RPMI8226 (cell line): ENCODE measurements around the gene COL27A1.

ENCODE experiments used
- DNase-seq: peaks from one replicate; pipeline ENCODE4 v3.0.0-alpha.2; 2015

The COL27A1 gene

GRCh38 chr9:114207845-114208244, 52.5 kb downstream of the COL27A1 start:
- no peak for DNase-seq

GRCh38 chr9:114209151-114209550, 53.8 kb downstream of the COL27A1 start:
- DNase-seq: no peak

GRCh38 chr9:114210136-114210535, 54.8 kb downstream of the COL27A1 start:
- no peak for DNase-seq

- no peak for DNase-seq
Observed at GRCh38 chr9:114210691-114211276, 55.4 kb downstream of the COL27A1 start.

GRCh38 chr9:114212826-114213225, 57.5 kb downstream of the COL27A1 start:
- DNase-seq: no peak

- no peak for DNase-seq
Observed at GRCh38 chr9:114213566-114213965, 58.2 kb downstream of the COL27A1 start.

GRCh38 chr9:114214181-114214580, 58.8 kb downstream of the COL27A1 start:
- DNase-seq: no peak

- no peak for DNase-seq
Observed at GRCh38 chr9:114214686-114215414, 59.5 kb downstream of the COL27A1 start.

DNA sequence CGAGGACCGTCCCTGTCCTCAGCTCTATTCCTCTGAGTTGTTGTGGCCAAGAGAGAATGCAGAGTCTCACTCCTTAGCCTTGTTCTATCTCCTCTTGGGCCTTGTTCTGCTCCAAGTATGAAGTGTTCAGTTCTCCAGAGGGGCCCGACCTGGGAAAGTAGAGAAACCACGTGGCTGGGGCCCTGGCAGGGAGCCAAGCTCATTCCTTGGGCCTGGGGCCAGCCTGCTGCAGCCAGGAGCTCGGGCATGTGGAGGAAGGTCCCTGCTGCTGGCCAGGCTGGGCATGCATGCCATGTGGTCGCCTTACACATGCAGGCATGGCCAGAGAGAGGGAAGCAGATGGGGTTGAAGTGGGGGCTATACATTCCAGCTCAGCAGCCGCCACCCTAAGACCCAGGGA, 60.7 kb downstream of the COL27A1 start:
- no peak for DNase-seq

DNA sequence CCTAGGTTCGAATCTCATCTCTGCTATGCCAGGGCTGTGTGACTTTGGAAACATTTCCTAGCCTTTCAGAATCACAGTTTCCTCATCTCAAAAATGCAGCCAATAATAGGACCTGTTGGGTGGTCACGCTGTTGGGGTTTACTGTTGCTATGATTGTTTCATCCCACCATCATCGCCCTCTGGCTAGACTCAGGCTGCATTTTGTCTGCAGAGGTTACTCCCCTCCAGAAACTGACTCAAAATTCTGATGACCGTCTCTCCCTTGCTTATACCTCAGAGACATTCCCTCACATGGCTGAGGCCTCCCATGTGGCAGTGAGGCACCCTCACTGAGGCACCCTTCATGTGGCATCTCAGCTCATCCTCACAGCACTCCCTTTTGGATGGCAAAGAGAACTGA, 61.6 kb downstream of the COL27A1 start:
- DNase-seq: no peak

GRCh38 chr9:114218264-114219120, 63.2 kb downstream of the COL27A1 start:
- DNase-seq: no peak

DNA sequence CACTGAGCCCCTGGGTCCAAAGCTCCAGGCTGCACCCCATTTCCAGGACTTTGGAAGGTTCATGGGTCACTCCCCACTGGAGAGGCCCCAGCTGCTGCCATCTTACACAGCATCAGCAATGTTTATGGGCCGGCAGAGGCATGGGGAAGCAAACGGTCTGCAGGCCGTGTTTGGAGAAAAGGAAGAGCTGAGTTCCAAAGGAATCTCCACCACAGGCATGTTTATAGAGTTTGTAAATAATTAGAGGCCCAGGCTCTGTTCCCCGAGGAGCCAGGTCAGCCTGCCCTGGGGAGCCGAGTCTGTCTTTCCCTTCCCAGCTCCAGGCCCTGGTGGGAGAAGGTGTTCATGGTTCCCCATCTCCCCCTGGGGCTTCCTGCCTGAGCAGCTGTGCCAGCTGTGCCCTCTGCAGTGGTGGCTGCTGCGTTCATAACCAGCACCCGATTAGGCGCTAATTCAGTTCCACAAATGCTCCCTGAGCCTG, 64.8 kb downstream of the COL27A1 start:
- no peak for DNase-seq

DNA sequence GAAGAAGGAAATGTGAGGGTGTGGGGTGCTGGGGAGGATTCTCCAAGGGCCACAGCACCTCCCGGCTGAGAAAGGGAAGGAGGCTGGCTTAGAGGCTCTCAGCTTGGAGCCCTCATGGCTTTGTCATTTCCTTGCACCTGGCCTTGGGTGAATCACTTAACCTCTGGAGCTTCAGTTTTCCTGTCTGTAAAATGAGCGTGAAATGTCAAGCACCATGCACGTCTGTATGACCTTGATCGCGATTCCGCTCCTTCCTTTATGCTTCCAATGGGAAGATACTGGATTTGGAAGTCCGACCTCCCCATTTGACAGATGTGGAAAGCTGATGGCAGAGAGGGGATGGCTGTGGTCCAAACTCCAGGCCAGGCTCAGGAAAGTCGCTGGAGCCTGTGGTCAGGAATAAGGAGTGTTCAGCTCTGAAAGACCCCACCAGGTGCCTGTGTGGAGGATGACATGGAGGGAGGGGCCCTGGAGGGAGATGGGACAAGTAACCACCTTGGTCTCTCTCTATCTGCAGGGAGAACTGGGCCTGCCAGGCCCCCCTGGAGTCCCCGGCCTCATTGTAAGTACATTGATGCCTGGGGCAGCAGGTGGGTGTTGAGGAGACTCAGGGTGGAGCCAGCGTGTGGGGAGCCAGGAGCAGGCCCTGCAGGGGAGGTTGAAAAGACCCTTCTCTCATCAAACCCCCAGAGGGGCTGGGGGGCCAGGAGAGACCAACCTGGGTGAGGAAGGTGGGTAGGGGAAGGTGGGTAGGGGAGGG, 66.5 kb downstream of the COL27A1 start:
- DNase-seq: no peak

DNA sequence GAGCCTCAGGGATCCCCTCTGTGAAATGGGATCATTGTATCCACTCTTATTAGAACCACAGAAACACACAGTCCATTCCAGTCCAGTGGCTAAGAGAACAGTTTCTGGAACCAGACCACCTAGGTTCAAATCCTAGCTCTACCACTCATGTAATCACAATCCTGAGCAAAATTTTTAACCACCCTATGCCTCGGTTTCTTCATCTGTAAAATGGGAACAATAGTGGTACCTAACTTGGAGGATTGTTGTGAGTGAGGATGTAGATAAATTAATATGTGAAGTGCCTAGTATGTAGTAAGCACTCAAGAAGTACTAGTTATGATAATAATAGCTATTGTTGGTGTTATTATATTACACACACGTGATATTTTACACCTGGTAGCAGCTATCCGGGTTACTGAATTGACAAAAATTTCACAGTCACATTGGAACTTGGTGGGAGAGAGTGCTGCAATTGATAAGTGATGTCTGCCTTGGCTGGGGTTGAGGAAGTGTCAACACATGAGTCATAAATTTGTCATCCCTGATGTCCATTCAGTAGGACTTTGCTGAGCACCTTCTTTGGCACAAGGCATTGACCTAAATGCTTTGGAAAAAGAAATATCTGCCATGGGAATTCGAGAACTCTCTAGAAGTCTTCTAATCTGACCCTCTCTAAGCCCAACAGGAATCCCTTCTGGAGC, 68.4 kb downstream of the COL27A1 start:
- DNase-seq: no peak

- no peak for DNase-seq
Observed at GRCh38 chr9:114224247-114224610, 68.9 kb downstream of the COL27A1 start.

DNA sequence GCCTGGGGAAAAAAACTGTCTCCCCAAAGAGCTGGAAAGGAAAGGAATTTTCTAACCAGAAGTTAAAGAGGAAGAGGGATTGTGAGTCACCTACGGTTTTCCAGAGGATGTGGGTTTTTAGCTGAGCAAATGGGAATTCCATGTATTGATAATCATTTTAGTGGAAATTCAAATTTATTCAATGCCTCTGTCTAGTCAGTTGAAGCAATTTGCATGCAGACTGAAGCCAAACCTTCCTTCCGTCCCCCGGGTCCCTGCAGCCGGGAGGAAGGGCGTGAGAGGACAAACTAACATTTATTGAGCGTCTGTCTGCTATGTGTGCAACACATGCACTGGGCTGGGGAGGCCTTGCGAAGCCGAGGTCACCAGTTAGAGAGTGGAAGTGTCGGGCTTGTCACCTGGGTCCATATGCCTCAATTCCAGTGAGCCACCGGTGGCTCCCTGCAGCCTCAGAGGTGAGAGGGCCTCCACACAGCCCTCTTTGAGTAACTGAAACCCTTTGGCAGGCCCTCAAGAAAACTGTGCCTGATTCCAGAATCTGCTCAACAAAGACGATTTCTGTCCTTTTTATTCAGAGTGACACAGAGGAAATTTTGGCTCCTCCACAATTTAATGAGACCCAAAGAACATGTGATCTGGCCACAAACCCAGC, 70.3 kb downstream of the COL27A1 start:
- DNase-seq: no peak

- DNase-seq: no peak
Observed at GRCh38 chr9:114226246-114227055, 71.1 kb downstream of the COL27A1 start.

GRCh38 chr9:114227288-114228015, 72.1 kb downstream of the COL27A1 start:
- DNase-seq: no peak

DNA sequence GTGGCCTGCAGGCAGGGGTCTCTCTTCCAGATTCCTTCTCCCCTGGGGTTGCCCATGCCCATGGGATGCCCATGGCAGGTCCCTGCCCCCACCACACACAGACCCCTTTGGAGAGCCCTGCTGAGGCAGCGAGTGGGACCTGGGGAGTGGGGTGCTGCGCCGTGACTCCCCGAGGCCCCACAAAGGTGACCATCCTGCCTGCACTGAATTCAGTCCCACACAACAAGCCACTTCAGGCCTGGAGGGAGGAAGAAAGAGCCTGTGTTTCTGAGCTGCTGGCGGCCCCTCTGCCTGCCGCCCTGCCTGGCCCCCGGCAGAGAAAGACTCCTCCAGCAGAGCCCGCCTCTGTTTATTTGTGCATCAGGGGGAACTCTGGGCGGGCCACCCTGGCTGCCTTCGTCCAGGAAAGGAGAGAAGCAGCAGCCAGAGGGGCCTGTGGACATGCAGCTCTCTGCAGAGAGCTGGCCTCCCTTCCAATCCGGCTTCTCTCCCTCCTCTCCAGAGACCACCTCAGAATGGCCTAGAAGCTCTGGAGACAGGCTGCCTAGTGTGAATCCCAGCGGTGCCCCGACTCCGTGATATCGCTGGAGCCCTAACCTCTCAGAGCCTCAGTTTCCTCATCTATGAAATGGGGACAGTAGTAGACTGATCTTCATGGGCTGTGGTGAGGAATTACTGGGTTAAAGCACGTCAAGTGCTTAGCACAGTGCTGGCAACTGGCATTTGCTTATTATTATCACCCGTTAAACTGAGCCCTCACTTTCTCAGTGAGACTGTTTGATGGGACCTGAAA, 72.9 kb downstream of the COL27A1 start:
- DNase-seq: no peak
